ENCODE results near the gene MAPK8IP1.

DNA sequence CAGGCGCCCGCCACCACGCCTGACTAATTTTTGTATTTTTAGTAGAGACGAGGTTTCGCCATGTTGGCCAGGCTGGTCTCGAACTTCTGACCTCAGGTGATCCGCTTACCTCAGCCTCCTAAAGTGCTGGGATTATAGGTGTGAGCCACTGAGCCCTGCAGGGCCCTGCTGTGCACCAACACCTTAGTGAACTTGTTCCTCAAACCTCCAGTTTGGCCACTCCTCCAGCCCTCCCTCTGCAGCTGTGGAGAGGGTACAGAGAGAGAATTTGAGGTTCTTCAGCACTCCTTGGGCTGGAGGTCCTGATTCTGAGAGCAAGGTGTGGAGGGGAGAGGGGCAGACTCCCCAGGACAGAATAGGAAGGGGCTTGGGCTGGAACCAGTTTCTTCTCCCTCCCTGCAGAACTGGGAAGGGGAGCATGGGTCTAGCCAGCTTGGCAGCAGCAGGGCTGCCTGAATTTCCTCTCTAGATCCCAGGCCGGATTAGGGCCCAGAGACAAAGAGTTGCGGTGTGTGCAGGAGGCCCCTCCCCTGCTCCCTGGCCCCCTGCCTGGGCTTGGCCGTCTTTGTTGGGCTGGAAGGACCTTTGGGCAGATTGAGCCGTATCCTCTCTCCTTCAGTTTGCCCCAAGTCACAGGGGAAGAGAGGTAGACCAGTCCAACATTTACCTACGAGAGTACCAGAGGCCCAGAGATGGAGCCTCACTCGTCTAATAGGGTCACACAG, 34.5 kb downstream of the MAPK8IP1 start:
- no peak for TF ChIP-seq GLIS3 (CRISPR knock-in tag; IDR thresholded peaks at IDR 0.05)
- TF ChIP-seq TOX (CRISPR knock-in tag; IDR thresholded peaks at IDR 0.05; ENCODE audit: borderline replicate concordance), result no peak
- TF ChIP-seq ZNF8 (CRISPR knock-in tag; IDR thresholded peaks at IDR 0.05), result no peak
- TF ChIP-seq ZFP30 (CRISPR knock-in tag; IDR thresholded peaks at IDR 0.05), result no peak
- no peak for TF ChIP-seq ARNTL (CRISPR knock-in tag; IDR thresholded peaks at IDR 0.05; ENCODE audit: borderline replicate concordance, low read depth)
- TF ChIP-seq, protein P1, sequence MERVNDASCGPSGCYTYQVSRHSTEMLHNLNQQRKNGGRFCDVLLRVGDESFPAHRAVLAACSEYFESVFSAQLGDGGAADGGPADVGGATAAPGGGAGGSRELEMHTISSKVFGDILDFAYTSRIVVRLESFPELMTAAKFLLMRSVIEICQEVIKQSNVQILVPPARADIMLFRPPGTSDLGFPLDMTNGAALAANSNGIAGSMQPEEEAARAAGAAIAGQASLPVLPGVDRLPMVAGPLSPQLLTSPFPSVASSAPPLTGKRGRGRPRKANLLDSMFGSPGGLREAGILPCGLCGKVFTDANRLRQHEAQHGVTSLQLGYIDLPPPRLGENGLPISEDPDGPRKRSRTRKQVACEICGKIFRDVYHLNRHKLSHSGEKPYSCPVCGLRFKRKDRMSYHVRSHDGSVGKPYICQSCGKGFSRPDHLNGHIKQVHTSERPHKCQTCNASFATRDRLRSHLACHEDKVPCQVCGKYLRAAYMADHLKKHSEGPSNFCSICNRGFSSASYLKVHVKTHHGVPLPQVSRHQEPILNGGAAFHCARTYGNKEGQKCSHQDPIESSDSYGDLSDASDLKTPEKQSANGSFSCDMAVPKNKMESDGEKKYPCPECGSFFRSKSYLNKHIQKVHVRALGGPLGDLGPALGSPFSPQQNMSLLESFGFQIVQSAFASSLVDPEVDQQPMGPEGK (CRISPR knock-in tag; IDR thresholded peaks at IDR 0.05; ENCODE audit: borderline replicate concordance), result no peak
- TF ChIP-seq ZNF70 (CRISPR knock-in tag; IDR thresholded peaks at IDR 0.05), result no peak
- TF ChIP-seq BACH2 (CRISPR knock-in tag; IDR thresholded peaks at IDR 0.05; ENCODE audit: borderline replicate concordance), result no peak
- no peak for TF ChIP-seq PPARA (CRISPR knock-in tag; IDR thresholded peaks at IDR 0.05; ENCODE audit: borderline replicate concordance)
- no peak for TF ChIP-seq ESRRG (CRISPR knock-in tag; IDR thresholded peaks at IDR 0.05)
- TF ChIP-seq OSR1 (CRISPR knock-in tag; IDR thresholded peaks at IDR 0.05), result no peak
- TF ChIP-seq ZNF565 (CRISPR knock-in tag; conservative IDR thresholded peaks at IDR 0.05; ENCODE audit: low read depth), result no peak
- TF ChIP-seq TCF4 (CRISPR knock-in tag; IDR thresholded peaks at IDR 0.05; ENCODE audit: borderline replicate concordance), result no peak
- TF ChIP-seq RARB (CRISPR knock-in tag; IDR thresholded peaks at IDR 0.05), result no peak

Measured in SK-N-SH treated with all-trans-retinoic acid at 6 μM for 48 hours (cell line).